T-helper 2 cell treated with Interferon-gamma antibody and Interleukin-4, amounts not matched to agents 5 μg/mL and 100 μg/mL, for 36 hours (primary cell): ENCODE data around the gene TAF1.
"Not testable (repeated sequence)": the region's sequence is repeated elsewhere in the genome, so short reads cannot be mapped to it uniquely, and the experiment has no call there.

Source experiments
- DNase-seq: peaks from one replicate; pipeline ENCODE4 v3.0.0; 2021; ENCODE audit warnings: low spot score
- H3K27ac Mint-ChIP-seq: one replicate; pipeline ENCODE4 v1.8.0; 2021; ENCODE audit warnings: mild to moderate bottlenecking, mixed read lengths
- H3K27me3 Mint-ChIP-seq: one replicate; pipeline ENCODE4 v1.8.0; 2021; ENCODE audit warnings: low read depth, mixed read lengths
- H3K36me3 Mint-ChIP-seq: one replicate; pipeline ENCODE4 v1.8.0; 2021; ENCODE audit warnings: low read depth, mixed read lengths
- H3K4me1 Mint-ChIP-seq: one replicate; pipeline ENCODE4 v1.8.0; 2021; ENCODE audit warnings: low read depth, mixed read lengths
- H3K4me3 Mint-ChIP-seq: one replicate; pipeline ENCODE4 v1.8.0; 2022; ENCODE audit warnings: mild to moderate bottlenecking, moderate library complexity, mixed read lengths
- H3K9me3 Mint-ChIP-seq: one replicate; pipeline ENCODE4 v1.8.0; 2021; ENCODE audit warnings: mixed read lengths

The TAF1 gene

DNA sequence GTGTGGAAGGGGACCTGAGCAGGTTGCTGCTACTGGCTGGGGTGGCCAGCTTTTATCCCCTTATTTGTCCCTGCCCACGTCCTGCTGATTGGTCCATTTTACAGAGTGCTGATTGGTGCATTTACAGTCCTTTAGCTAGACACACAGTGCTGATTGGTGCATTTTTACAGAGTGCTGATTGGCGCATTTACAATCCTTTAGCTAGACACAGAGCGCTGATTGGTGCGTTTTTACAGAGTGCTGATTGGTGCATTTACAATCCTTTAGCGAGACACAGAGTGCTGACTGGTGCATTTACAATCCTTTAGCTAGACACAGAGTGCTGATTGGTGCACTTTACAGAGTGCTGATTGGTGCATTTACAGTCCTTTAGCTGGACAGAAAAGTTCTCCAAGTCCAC, 135.9 kb downstream of the TAF1 start:
- H3K4me1 Mint-ChIP-seq, DNase-seq, H3K36me3 Mint-ChIP-seq, H3K27ac Mint-ChIP-seq, H3K9me3 Mint-ChIP-seq, H3K4me3 Mint-ChIP-seq, H3K27me3 Mint-ChIP-seq: not testable (repeated sequence)

DNA sequence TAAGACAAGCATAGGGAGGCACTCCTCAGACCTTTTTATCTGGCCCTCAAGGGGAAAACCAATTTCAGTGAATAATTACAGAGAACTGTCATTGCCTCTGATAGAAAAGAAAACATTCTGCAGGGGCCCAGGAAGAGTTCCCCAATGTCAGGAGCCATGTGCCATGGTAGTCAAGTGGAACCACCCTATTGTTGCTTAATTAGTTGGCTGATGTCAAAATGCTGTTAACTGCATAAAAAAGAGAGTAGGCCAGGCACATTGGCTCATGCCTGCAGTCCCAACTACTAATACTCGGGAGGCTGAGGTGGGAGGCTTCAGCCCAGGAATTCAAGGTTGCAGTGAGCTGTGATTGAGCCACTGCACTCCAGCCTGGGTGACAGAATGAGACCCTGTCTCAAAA, 138.2 kb downstream of the TAF1 start:
- Mint-ChIP-seq H3K4me1 (peaks cover 3% of the 10 kb centered on the region), H3K4me3 (no peak overlapping the region), H3K36me3 (no peaks in the 10 kb centered on the region), H3K27ac (no peak overlapping the region), H3K9me3 (no peaks in the 10 kb centered on the region), H3K27me3 (no peaks in the 10 kb centered on the region)
- DNase-seq = no peak

DNA sequence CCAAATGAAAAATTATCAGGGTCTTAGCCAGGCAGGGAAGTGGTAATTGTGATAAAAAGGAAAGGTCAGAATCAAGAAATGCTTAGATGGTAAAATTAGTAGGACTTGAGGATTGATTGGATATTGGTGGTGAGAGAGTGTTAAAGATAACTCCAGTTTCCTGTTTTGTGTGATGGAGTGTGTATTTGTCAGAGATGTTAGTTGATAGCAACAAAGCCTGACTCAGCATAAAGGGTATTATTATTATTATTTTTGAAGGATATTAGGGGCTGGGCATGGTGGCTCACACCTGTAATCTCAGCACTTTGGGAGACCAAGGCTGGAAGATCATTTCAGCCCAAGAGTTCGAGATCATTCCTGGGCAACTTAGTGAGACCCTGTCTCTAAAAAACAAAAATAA, 143.1 kb downstream of the TAF1 start:
- no peak overlapping the region for H3K4me3 Mint-ChIP-seq
- H3K27ac Mint-ChIP-seq = no peak overlapping the region
- peaks cover 6% of the 10 kb centered on the region for H3K4me1 Mint-ChIP-seq
- no peaks in the 10 kb centered on the region for H3K9me3 Mint-ChIP-seq
- DNase-seq = no peak
- H3K27me3 Mint-ChIP-seq = no peaks in the 10 kb centered on the region
- peaks cover 3% of the 10 kb centered on the region for H3K36me3 Mint-ChIP-seq

DNA sequence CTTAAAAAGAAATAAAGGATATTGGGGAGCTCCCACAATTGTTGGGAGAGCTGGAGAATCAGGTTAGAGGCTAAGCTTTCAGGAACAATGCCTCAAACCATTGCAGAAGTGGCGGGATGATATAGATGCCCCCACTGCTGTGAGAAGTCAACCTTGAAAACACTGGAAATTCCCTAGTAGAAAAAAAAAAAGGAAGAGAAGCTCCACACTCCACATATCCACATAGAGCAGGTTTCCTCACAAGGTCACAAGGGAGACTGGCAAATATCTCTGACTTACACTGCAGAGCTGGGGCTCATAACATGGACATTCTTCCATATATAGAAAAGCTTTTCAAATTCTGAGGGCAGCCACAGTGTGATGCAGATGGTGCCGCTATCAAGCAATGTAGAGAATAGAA, 144.0 kb downstream of the TAF1 start:
- H3K27me3 Mint-ChIP-seq = no peaks in the 10 kb centered on the region
- peaks cover 3% of the 10 kb centered on the region for H3K36me3 Mint-ChIP-seq
- no peak for DNase-seq

DNA sequence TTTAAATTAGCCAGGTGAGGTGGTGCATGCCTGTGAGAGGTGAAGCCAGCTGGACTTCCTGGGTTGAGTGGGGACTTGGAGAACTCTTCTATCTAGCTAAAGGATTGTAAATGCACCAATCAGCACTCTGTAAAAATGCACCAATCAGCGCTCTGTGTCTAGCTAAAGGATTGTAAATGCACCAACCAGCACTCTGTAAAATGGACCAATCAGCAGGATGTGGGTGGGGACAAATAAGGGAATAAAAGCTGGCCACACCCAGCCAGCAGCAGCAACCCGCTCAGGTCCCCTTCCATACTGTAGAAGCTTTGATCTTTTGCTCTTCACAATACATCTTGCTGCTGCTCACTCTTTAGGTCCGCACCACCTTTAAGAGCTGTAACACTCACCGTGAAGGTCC, 147.6 kb downstream of the TAF1 start:
- not testable (repeated sequence) for H3K27me3 Mint-ChIP-seq, H3K27ac Mint-ChIP-seq, H3K9me3 Mint-ChIP-seq

More for the DNA sequence above, 144.0 kb downstream of the TAF1 start:
- H3K4me3 Mint-ChIP-seq = no peak overlapping the region
- H3K9me3 Mint-ChIP-seq = no peaks in the 10 kb centered on the region
- no peak overlapping the region for H3K27ac Mint-ChIP-seq
- H3K4me1 Mint-ChIP-seq = peaks cover 10% of the 10 kb centered on the region

DNA sequence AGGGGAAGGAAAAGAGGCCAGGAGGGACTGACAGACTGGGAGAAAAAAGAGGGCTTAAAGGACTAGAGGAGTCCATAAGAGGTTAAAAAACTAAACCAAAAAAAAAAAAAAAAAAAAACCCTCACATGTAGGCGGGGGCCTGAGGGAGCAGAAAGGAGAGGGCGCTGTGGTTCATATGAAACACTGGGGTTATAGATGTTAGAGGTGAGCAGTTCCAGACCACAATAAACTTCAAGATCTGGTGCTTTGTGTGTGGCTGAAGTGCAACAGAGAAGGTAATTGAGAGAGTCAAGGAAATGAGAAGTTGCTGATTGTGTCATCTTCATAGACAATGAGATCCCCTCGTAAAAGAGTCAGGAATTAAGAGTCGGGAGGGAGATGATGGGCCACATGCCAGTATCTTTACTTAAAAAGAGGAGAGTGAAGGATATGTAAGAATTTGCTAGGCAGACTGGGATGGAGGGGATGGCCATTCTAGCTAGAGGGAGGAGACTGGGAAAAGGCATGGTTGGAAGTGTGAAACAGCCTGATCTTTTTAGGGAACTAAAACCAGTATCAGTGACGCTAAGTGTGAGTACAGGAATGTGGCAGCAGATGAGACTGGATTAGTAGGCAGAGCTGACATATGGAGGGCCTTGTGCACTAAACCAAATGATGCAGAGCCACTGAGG, 148.3 kb downstream of the TAF1 start:
- Mint-ChIP-seq H3K27ac (peak overlapping the region; percentile 63), H3K4me3 (peak overlapping the region; percentile 25), H3K27me3 (no peaks in the 10 kb centered on the region), H3K36me3 (peaks cover 3% of the 10 kb centered on the region), H3K4me1 (peaks cover 7% of the 10 kb centered on the region), H3K9me3 (no peaks in the 10 kb centered on the region)
- no peak for DNase-seq

More for the DNA sequence above, 147.6 kb downstream of the TAF1 start:
- DNase-seq, H3K36me3 Mint-ChIP-seq, H3K4me1 Mint-ChIP-seq, H3K4me3 Mint-ChIP-seq: not testable (repeated sequence)

DNA sequence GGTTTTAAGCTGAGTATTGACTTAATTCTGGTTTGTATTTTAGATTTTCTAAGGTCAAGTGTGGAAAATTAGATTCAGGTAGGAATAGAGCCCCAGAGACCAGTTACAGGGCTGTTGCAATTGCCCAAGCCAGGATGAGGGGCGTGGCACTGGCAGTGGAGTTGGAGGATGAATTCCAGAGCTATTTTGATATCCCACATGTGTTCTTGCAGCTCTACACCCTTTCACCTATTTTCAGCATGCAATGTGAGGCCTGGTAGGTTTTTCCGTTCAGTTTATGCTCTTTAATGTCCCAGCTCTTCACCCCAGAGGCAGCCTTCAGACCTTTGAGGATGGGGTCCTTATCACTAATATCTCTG, 148.9 kb downstream of the TAF1 start:
- DNase-seq = no peak
- no peaks in the 10 kb centered on the region for H3K9me3 Mint-ChIP-seq
- no peak overlapping the region for H3K27ac Mint-ChIP-seq
- no peak overlapping the region for H3K4me3 Mint-ChIP-seq
- H3K27me3 Mint-ChIP-seq = no peaks in the 10 kb centered on the region
- H3K4me1 Mint-ChIP-seq = peaks cover 7% of the 10 kb centered on the region
- peaks cover 3% of the 10 kb centered on the region for H3K36me3 Mint-ChIP-seq
